GM19193 (cell line): Measurements from ENCODE around the gene ZSCAN2.

Source experiments
- POLR2A ChIP-seq: IDR thresholded peaks from 4 replicates; pipeline ENCODE4 v1.6.1; 2011; ENCODE audit not compliant: insufficient read depth, insufficient read length; ENCODE audit errors: extremely low read depth

ZSCAN2 gene

DNA sequence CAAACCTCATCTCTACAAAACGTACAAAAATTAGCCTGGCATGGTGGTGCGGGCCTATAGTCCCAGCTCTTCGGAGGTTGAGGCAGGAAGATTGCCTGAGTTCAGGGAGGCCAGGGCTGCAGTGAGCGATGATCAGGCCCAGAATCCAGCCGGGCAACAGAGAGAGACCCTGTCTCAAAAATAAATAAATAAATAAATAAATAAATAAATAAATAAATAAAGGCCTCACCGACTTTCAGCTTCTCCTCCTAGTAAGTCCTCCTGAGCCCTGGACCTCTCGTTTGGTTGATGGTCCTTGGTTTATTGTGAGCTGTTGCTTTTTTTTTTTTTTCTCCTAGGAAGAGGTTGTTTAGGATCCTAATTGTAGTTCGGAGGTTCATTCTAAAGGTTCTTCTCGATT lies 28.2 kb downstream of the ZSCAN2 start:
- no peak for TF ChIP-seq POLR2A

- no peak for TF ChIP-seq POLR2A
Observed at GRCh38 chr15:84631706-84632272, 31.0 kb downstream of the ZSCAN2 start.

GRCh38 chr15:84633311-84634227 lies 32.8 kb downstream of the ZSCAN2 start:
- TF ChIP-seq POLR2A, result no peak

- no peak for TF ChIP-seq POLR2A
Observed at GRCh38 chr15:84634228-84634837, 33.5 kb downstream of the ZSCAN2 start.

GRCh38 chr15:84638103-84638502 lies 37.3 kb downstream of the ZSCAN2 start:
- TF ChIP-seq POLR2A, result no peak

GRCh38 chr15:84643838-84644237 lies 43.0 kb downstream of the ZSCAN2 start:
- no peak for TF ChIP-seq POLR2A

GRCh38 chr15:84645496-84645895 lies 44.7 kb downstream of the ZSCAN2 start:
- no peak for TF ChIP-seq POLR2A

GRCh38 chr15:84645997-84646396 lies 45.2 kb downstream of the ZSCAN2 start:
- no peak for TF ChIP-seq POLR2A

DNA sequence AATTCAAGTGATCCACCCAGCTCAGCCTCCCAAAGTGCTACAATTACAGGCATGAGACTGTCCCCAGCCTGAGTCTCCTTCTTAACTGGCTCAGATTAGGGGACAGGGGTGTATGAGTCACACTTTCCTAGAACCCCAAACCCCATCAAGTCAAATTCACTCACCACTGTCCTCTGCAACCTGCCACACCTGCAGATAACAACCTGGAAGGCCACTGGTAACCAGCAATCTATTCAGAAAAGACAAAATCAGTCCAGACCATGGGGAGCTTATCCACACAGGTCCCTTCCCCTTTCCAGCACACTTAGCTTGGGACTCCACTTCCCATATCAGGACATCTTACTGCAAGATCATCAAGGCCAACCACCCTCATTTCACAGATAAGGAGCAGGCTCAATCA lies 46.9 kb downstream of the ZSCAN2 start:
- no peak for TF ChIP-seq POLR2A

DNA sequence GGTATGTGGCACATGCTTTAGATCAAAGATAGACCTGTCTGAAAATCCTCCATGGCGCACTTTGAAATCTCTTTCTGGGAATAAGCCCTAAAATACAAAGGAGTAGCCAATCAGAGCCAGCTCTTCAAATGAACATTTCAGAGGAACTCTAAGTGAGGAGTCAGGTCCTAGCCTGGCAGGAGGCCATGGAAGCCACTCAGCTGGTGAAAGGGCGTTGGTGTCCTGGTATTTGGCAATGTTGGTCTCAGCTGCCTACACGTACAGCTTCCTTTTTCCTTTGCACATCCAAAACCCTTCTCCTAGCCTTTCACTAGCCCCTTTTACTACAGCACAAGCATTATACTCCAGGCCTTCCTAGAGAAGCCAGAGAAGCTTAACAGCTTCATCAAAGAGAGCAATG lies 47.7 kb downstream of the ZSCAN2 start:
- TF ChIP-seq POLR2A, result no peak

DNA sequence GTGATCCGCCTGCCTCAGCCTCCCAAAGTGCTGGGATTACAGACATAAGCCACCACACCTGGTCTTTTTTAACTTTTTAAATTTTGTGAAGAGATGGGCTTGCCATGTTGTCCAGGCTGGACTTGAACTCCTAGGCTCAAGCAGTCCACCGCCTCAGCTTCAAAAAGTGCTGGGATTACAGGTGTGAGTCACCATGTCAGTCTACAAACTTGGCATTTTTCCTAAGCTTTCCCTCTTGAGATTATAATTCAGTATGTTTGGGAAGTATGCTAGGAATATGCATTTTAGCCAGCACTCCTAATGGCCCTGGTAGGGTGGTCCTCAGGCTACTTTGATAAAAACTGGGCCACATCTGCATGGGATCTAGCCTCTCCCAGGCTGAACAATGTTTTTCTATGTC lies 48.9 kb downstream of the ZSCAN2 start:
- no peak for TF ChIP-seq POLR2A

- TF ChIP-seq POLR2A, result no peak
Observed at GRCh38 chr15:84653584-84653909, 52.7 kb downstream of the ZSCAN2 start.

DNA sequence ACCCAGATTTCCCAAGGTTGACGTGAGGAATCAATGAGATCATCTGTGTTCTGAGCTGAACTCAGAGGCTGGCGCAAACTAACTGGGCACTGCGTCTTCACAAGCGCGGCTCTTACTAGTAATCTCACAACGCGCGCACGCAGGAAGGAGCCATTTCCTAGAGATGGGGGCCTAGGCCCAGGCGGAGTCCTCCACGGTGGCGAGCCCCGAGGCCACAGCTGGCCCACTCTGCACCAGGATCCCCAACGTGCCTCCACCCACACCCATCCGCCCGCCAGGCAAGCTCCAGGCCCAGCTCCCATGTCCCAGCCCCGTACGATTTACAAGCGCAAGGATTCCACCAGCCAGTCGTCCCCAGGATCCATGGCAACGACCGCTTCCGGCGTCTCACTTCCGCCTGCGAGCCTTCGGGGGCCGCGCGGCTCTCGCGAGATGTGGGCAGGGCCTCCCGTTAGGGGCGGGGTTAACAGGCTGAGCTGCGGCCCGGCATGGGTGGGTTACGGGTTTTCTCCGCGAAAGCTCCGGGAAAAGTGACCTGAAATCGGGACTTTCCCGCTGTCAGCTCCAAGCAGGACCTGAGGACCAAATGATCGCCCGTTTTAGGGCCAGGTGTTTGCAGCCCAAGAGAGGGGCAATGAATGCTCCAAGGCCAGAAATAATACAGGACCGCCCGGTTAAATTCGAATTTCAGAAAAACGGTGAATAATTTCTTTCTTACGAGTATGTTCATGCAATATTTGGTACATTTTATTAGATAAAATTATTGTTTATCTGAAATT lies 53.3 kb downstream of the ZSCAN2 start, which contains the start of gene WDR73:
WDR73 (minus strand) TSS at position 374 of the 779 bp plus-strand sequence; CDS start at position 365, 9 bp downstream.
- peak; percentile 71 for TF ChIP-seq POLR2A

DNA sequence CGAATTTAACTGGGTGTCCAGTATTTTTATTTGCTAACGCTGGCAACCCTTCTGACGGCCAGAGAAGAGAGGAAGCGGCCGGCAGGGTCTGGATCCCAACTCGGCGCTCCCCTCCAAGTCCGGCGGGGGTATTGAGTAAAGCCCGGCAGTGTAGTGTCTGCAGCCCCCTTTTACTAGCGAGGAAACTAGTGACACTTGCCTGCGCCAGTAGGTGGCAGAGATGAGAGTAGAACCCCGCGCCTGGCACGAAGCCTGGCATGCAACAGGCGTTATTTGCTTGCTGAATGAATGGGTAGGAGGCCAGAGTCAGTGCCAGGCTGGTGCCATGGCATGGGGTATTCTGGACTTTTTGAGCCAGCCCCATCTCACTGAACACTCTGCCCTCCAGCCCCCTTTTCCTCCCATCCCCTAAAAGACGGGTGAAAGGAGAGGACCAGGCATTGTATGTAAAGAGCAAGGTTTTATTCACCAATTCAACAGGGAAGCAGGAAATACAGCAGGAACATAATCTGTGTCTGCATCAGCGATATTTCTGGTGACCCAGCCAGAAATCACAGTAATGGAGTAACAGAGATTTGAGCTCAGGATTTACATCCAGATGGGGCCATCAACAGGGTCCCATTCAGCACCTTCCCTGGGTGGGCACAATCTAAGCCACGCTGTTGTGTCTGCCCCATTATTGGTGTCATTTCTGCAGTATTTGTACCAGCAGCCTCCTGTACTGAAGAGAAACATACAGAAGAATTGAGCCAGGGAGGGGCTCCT lies 54.1 kb downstream of the ZSCAN2 start:
- no peak for TF ChIP-seq POLR2A

- TF ChIP-seq POLR2A, result no peak
Observed at GRCh38 chr15:84656972-84657371, 56.2 kb downstream of the ZSCAN2 start.

DNA sequence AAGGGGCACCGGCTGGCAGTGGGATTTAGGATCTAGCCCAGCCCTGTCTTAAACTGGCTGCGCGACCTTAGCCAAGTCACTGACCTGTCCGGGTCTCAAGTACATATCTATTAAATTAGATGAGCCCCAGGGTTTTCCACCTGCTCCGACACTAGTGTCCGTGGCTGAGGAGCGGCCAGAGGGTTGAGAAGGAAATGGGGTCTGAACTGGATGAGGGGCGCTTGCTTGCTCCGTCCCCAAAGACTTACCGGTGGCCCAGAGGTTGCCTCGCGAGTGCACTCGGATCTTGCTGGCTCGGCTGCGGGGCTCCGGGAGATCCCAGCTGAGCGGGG lies 56.9 kb downstream of the ZSCAN2 start:
- TF ChIP-seq POLR2A, result no peak
